Non-pigmented ciliary epithelial cell (primary cell): ENCODE data around the gene SMAD1.

Experiments used
- DNase-seq: peaks from one replicate; pipeline ENCODE4 v3.0.0-alpha.2; 2010; ENCODE audit warnings: low read depth

The SMAD1 gene

GRCh38 chr4:145481164-145481941, at the start of gene SMAD1:
SMAD1 (plus strand) TSS chr4:145481853; CDS start chr4:145514614, 32,761 bp downstream.
- no peak for DNase-seq

GRCh38 chr4:145433684-145434083, 48.0 kb upstream of the SMAD1 start:
- DNase-seq, result no peak

GRCh38 chr4:145435646-145436045, 46.0 kb upstream of the SMAD1 start:
- DNase-seq, result no peak

GRCh38 chr4:145436114-145436513, 45.5 kb upstream of the SMAD1 start:
- no peak for DNase-seq

- no peak for DNase-seq
These were observed 44.9 kb upstream of the SMAD1 start for GRCh38 chr4:145436796-145437195.

GRCh38 chr4:145437466-145437865, 44.2 kb upstream of the SMAD1 start:
- DNase-seq, result no peak

GRCh38 chr4:145438298-145438697, 43.4 kb upstream of the SMAD1 start:
- no peak for DNase-seq

GRCh38 chr4:145440292-145441007, 41.2 kb upstream of the SMAD1 start:
- no peak for DNase-seq

GRCh38 chr4:145446184-145446583, 35.5 kb upstream of the SMAD1 start:
- no peak for DNase-seq

GRCh38 chr4:145451895-145452294, 29.8 kb upstream of the SMAD1 start:
- DNase-seq, result no peak

- no peak for DNase-seq
These were observed 29.0 kb upstream of the SMAD1 start for GRCh38 chr4:145452447-145453162.

GRCh38 chr4:145453163-145453520, 28.5 kb upstream of the SMAD1 start:
- DNase-seq, result no peak

- DNase-seq, result no peak
These were observed 8.4 kb upstream of the SMAD1 start for GRCh38 chr4:145473203-145473602.

GRCh38 chr4:145480257-145480656, 1.4 kb upstream of the SMAD1 start:
- no peak for DNase-seq

GRCh38 chr4:145481942-145482208, 222 bp downstream of the SMAD1 start:
- DNase-seq, result no peak

- DNase-seq, result peak; percentile 63
These were observed 770 bp downstream of the SMAD1 start for GRCh38 chr4:145482209-145483037.

- no peak for DNase-seq
These were observed 1.9 kb downstream of the SMAD1 start for GRCh38 chr4:145483514-145483913.

GRCh38 chr4:145484225-145484846, 2.7 kb downstream of the SMAD1 start:
- no peak for DNase-seq

GRCh38 chr4:145485120-145485519, 3.5 kb downstream of the SMAD1 start:
- DNase-seq, result no peak

- DNase-seq, result no peak
These were observed 5.0 kb downstream of the SMAD1 start for GRCh38 chr4:145486603-145487002.

- DNase-seq, result no peak
These were observed 6.0 kb downstream of the SMAD1 start for GRCh38 chr4:145487631-145488030.

- no peak for DNase-seq
These were observed 6.7 kb downstream of the SMAD1 start for GRCh38 chr4:145488310-145488709.
